Germinal center (tissue), 1 donor: ENCODE measurements around the gene HPD.
"Not testable (repeated sequence)": the region's sequence is repeated elsewhere in the genome, so short reads cannot be mapped to it uniquely, and the experiment has no call there.

Source experiments
- DNase-seq: peaks from one replicate; pipeline ENCODE4 v3.0.0; 2012; ENCODE audit warnings: mixed read lengths, low spot score

The HPD gene

GRCh38 chr12:121861636-121862254, 3.1 kb upstream of the HPD start:
- no peak for DNase-seq

DNA sequence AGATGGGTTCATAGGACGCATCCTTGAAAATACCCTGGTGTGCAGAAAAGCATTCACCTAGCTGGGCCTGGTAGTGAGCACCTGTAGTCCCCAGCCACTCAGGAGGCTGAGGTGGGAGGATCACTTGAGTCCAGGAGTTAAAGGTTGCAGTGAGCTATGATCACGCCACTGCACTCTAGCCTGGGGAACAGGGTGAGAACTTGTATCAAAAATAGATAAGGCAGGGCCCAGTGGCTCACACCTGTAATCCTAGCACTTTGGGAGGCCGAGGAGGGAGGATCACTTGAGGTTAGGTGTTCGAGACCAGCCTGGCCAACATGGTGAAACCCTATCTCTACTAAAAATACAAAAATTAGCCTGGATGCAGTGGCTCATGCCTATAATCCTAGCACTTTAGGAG, 2.0 kb upstream of the HPD start:
- not testable (repeated sequence) for DNase-seq

- no peak for DNase-seq
These were observed 1.6 kb upstream of the HPD start for GRCh38 chr12:121860257-121860656.

DNA sequence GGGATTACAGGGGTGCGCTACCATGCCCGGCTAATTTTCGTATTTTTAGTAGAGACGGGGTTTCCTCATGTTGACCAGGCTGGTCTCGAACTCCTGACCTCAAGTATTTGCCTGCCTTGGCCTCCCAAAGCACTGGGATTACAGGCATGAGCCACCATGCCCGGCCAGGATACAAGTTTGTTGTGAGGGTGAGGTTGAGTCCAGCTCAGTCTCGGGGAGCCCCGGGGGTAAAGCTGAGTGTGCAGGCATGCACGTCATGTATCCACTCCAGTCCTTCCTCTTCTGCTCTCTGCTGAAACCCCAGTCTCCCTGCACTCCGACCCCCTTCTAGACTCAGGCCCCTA, 369 bp downstream of the HPD start:
- no peak for DNase-seq

- DNase-seq, result no peak
These were observed 1.1 kb downstream of the HPD start for GRCh38 chr12:121857322-121858246.

DNA sequence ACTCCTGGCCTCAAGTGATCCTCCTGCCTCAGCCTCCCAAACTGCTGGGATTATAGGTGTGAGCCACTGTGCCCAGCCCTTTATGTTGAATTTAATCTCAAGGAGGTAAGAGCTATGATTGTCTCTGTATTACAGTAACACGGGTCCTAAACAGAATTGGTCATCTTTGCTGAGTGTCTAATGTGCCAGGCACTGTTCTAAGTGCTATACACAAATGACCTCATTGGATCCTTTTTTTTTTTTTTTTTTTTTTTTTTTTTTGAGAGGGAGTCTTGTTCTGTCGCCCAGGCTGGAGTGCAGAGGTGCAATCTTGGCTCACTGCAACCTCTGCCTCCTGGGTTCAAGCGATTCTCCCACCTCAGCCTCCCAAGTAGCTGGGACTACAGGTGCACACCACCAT, 6.3 kb downstream of the HPD start:
- DNase-seq, result not testable (repeated sequence)

- no peak for DNase-seq
These were observed 9.0 kb downstream of the HPD start for GRCh38 chr12:121849665-121850064.

- DNase-seq, result no peak
These were observed 9.4 kb downstream of the HPD start for GRCh38 chr12:121849211-121849610.

DNA sequence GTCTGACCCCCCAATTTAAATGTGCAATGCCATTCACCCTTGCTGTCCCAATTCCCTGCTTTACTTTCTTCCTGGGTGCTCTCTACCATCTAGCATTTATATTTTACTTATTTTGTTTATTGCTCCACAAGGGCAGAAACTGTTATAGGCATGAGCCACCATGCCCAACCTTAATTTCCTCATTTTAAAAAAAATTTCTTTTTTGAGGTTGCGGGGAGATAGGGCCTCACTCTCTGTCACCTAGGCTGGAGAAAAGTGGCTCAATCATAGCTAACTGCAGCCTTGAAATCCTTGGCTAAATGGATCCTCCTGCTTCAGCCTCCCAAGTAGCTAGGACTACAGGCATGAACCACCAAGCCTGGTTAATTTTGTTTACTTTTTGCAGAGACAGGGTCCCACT, 13.0 kb downstream of the HPD start:
- DNase-seq, result no peak

- no peak for DNase-seq
These were observed 15.2 kb downstream of the HPD start for GRCh38 chr12:121843236-121843982.

DNA sequence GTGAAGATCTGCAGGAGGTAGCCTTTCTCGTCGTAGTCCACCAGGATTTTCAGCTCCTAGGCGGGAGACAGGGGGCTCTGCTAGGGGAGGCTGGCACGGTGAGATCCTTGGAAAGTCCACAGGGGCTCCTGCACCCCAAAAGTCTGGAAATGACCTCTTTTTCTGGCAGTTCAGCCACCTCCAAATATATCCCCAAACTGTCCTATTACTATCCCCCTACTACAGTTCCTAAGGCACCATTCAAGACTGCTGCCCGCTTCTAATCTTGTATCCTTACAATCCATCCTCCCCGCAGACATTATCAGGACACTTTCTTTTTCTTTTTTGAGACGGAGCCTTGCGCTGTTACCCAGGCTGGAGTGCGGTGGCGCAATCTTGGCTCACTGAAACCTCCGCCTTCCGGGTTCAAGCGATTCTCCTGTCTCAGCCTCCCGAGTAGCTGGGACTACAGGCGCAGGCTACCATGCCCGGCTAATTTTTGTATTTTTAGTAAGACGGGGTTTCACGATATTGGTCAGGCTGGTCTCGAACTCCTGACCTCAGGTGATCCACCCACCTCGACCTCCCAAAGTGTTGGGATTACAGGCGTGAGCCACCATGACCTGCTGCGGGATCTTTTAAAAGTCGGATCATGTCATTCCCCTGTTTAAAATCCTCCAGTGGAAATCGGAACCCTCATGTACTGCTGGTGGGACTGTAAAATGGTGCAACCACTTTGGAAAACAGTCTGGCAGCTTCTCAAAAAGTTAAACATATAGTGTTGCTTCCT, 18.5 kb downstream of the HPD start:
- no peak for DNase-seq

DNA sequence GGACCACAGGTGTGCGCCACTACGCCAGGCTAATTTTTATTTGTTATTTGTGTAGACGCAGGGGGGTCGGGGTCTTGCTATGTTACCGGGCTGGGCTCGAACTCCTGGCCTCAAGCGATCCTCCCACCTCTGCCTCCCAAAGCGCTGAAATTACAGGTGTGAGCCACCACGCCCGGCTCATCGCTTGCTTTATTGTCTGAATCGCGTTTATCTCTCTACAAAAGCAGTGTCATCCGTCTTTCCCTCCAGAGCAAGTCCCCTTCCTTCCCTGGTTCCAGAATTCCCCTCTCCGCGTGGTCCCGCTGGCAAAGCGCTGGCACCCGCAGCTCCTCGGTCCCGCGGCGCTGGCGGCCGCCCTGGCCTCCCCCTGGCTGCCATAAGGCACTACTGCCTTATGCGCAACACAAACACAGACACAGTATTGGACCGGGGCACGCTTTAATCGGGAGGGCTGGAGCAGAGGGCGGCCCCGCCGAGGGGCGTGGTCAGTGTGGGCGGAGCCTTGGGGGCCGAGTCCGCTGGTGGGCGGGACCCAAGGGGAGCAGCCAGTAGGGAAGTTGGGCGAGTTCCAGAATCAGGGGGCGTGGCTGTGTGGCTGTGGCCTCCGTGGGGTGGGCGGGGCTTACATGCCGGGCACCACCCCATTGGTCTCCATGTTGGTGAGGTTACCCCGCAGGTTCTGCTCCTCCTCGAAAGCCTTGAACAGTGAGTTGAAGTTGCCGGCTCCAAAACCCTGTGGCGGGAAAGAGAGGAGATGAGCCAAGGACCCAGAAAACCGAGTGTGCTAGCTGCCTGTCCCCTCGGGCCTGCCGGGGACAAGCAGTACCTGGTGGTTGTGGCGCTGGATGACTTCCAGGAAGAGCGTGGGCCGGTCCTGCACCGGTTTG, 19.3 kb downstream of the HPD start:
- peak; percentile 98 for DNase-seq

- no peak for DNase-seq
These were observed 20.5 kb downstream of the HPD start for GRCh38 chr12:121838126-121838525.

GRCh38 chr12:121837680-121838079, 21.0 kb downstream of the HPD start:
- no peak for DNase-seq

GRCh38 chr12:121831571-121832245, 27.0 kb downstream of the HPD start:
- no peak for DNase-seq

DNA sequence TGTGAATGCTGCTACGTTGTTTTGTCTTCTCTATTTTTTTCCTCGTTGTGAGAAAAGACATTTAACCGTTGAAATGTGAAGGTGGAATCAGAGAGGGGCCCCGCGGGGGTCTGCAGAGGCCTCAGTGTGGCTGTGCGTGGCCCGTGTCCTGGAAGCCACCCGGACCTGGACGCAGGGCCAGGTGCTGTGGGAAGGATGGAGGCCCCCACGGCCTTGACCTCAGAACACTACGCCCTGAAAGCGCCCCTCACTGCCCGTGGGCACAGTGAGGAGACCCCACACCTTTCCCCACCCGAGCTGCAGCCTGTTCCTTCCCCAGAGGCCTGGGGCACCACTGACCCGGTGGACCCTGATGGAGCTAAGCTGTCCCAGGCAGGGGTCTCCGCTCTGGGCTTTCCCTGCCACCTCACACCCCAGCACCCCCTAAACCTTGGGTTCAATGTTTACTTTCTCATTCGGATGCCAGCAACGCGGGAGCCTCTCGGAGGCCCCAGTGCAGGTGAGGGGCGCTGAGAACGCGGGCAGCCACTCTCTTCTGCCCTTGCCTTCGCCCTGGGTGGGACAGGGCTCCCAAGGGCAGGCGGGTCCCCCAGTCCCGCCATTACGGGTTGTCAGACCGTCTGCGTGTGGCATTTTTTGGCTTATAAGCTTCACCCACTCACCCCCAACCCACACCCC, 27.9 kb downstream of the HPD start:
- DNase-seq, result no peak

DNA sequence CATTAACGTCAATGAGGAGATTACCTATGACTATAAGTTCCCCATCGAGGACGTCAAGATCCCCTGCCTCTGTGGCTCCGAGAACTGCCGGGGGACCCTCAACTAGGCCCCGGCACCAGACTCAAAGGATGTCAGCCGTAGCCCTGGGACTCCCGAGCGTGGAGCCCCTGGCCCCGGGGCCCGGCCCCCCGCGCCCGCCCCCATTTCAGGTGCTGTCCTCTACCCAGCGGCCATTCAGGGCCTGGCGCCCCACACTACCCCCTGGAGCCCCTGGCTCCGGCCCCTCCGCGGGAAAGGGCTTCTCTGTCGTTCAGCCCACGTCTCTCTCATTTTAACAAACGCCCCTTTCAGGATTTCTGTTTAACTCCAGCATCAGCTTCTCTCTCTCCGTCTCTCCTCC, 28.5 kb downstream of the HPD start:
- DNase-seq, result no peak

DNA sequence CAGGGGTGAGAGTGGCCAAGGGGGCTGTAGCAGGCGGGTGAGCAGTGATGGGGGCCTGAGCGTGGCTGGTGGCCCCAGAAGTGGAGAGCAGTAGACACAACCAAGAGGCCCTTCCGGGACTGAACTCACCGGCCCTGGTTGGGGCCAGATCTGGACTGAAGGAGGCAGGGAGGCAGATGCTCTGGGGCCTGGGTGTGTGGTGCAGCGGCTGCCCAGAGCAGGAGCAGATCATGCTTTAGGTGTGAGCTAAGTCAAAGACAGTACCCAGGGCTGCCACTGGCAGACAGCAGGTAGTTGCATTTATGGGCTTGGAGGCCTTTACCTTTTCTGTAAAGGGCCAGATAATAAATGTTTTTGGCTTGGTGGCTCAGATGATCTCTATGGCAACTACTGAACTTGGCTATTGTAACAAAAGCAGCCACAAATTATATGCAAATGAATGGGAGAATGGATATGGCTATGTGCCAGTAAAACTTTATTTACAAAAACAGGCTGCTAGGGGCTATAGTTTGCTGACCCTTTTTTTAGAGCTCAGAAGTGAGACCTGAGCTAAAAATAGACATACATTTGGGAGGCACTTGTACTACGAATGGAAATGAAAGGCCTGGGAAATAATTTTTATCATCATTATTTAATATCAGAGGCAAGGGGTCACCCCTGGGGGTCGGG, 29.3 kb downstream of the HPD start:
- DNase-seq, result no peak

DNA sequence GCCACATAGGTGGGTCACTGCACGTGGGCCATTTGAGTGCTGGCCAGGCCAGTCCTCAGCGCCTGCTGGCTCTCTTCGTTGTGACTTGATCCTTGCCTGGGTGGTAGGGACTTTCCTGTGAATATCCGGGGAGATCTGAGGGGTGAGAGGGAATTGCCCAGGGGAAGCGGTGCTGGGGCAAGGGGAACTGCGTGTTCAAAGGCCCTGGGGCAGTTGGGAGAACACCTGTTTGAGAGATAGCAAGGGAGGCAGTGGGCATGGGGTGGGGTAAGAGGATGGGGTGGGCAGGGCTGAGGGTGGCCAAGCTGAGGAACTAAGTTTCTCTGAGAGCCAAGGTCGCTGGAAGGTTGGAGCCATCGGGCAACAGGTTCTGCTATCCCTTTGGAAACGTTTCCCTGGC, 29.8 kb downstream of the HPD start:
- DNase-seq, result no peak
